NCI-H524 (cell line): Measurements from ENCODE around the gene TMEM273.

Experiments used
- DNase-seq, 2 experiments: peaks; one replicate each; lab custom pipeline; 2025; lab: John Stamatoyannopoulos, UW

TMEM273 gene

DNA sequence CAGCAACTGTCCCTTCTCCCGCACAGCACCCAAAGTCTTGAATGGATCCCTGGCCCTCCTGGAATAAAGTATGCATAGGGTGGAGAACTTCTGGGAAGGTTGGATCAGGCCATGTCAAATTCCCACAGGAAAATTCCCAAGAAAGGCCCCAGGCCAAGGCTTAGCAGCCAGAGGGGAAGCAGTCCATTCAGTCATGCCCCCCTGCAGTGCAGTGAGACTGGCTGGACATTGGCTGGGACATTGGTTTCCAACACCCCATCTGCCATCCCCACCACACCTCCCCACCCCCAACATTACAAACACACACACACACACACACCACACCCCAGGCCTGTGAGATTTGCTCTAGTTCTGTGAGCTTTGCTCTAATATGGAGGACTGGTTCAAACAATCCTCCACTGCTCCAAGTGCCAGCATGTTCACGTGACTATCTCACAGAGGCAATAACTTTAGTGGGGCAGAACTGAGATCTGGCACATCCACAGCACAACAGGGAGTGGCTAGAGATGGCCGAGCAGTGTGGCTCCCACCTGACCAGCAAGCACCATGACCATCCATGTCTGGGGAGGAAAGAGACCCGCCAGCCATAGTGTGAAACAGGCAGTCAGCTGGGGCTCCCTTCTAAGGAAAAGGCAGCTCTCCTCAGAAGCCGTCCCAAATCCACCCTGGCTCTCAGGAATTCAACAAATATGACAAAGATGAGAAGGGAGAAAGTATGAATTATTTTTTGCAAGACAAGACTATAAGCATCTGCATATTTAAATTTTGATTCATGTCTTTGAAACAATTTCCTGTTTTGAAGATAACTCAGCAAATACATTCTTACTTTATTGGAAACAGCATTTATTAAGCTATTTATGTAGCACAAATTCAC is 47.6 kb downstream of the TMEM273 start:
- no peak for DNase-seq

- no peak for DNase-seq
Measured at GRCh38 chr10:49139846-49140195, 48.4 kb downstream of the TMEM273 start.

- no peak for DNase-seq
Measured at GRCh38 chr10:49139028-49139845, 49.0 kb downstream of the TMEM273 start.

DNA sequence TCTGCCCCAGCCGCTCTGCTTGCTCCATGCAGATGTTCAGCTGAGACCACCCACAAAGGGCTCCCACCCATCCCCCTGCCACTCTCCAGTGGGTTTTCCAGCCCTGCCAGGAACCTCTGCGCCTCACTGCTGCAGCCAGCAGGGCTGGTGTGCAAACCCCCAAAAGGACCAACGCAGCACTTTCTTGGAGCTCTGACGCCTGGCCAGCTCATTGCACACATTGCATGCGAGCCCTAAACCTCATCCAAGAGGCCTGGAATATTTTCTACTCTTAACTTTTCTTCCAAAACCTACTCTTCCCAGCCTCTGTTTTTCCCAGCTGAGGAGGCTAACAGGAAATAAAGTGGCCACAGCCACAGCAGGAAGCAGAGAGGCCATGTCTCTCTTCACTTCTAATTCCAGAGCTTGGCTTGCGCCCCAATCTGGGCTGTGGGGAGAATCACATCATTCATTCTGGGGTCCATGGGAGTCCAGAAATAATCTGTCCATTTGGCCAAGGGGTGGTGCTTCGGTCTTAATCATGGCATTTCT is 49.8 kb downstream of the TMEM273 start:
- DNase-seq = no peak

GRCh38 chr10:49136525-49136924 is 51.7 kb downstream of the TMEM273 start:
- no peak for DNase-seq

DNA sequence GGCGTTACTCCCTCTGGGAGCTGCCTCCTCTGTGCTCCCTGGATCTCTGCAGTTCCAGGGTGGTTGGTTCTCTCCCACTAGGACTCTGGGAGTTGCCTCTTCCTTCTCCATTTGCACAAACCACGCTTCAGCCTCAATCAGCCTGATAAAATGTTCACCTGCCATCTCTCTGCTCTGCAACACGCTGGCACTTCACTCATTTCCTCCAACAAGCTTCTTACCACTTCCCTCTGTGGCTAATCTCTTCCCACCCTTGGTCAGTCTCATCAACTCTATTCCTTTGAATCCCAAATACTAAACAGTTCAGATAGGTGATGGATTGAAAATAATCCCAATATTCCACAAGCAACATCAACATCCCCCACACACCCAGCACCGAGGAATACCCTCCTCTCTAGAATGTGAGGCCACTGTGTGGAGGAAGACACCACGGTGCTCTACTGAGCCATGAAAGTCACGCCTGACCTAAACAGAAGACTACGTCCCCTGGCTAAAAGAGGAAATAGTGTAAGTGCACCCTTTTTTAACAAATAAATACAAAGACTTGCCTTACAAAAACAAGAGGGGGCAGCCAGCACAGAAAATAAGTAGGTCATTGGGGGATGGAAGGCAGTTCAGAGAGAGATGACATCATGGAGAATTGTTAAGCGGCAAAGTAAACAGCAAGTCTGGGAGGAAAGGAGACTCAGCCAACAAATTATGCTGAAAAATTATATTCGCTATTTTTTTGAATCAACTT is 52.4 kb downstream of the TMEM273 start:
- DNase-seq = no peak

- no peak for DNase-seq
Measured at GRCh38 chr10:49134327-49134726, 53.9 kb downstream of the TMEM273 start.

DNA sequence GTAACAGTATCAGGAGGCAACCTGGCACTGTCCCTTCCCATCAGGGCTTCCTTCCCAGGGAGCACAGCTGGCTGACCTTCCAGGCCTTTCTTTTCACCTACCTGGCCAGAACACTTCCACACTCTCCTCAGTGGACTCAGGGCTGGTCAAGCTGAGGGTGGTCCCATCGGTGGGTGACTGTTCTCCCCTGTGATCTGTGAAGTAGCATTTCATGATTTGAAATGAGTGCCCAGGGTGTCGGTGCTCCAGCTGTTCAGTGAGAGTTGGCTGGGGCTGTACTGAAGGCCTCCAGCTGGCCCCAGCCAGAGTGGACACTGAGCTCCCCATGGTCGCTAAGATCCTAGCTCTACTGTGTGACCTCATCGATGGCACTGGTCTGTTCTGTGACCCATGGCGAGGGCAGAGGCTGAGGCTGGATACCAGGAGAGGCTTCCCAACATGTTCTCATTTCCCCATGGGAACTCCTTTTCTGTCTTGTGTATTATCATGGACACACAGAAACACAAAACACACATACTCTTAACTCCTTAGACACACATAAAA is 54.4 kb downstream of the TMEM273 start, which contains the start of gene FAM170B:
Gene FAM170B, minus strand, starts transcription at position 316 of the 543 bp plus-strand sequence. Its CDS starts 103 bp downstream, at position 213.
- no peak for DNase-seq

GRCh38 chr10:49132362-49132737 is 55.8 kb downstream of the TMEM273 start:
- no peak for DNase-seq

- no peak for DNase-seq
Measured at GRCh38 chr10:49131507-49132361, 56.5 kb downstream of the TMEM273 start.

DNA sequence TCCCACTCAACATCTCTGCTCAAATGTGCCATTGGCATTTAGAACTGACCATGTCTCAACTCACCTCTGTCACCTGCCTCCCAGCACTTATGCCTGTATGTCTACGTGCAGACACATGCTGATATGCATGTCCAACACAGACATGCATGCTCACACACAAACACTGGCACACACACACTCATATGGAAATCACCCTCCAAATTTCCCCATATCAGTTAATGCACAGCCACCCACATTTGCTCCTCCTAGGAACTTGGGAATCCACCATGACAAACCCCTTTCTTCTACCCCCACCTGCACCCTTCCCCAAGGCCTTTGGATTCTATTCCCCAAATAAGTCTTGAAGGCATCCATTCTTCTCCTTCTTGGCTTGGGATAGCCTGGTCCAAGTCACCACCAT is 58.8 kb downstream of the TMEM273 start:
- no peak for DNase-seq

DNA sequence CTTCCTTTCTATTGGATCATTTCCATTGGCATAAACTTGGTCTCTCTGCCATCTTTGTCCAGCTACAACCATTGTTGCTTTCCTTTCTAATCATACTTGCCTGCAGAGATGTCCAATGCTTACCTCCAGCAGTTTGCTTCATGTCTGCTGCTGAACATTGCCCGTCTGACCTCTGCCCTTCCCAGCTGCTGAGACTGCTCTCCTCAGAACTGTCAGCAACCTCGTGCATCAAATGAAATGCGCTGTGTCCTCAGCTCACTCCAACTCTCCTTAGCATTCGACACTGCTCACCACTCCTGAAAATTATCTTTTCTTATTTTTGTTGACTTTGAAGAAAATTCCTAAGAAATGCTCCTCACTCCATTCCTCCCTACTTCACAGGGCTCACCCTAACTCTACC is 59.3 kb downstream of the TMEM273 start:
- DNase-seq = no peak

DNA sequence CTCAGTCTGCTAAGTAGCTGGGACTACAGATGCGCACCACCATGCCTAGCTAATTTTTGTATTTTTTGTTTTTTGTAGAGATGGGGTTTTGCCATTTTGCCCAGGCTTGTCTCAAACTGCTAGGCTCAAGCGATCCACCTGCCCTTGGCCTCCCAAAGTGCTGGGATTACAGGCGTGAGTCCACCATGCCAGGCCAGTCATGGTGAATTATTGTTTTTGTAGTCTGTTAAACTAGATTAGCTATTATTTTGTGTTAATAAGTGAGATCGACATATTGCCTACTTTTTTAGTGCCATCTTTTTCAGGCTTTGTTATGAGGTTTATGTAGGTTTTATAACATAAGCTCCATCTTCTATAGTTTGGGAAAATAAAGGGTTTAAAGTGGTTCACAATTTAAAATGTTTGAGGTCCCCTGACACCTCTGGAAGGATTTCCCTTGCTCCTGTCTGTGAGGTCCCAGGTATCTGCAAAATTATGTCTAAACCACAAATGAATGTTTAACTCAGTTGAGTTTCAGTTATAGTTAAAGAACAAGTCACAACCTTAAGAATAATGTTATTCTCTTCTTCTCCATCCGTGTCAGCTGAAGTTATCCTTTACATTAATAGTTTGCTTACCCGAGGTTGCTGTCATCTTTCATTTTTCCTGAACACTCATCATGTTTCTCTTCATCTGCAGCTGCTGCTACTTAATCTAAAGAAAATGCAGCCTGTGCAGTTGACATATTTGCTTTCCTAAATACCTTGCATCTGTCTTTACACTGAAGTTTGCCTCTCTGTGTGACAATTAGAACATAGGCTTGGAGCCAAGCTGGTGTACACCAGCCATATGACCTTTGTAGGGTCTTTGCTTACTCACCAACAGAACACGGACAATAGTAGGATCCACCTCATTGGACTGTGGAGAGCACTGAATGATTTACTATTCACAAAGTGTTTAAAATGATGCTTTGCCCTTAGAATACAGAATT is 63.9 kb downstream of the TMEM273 start:
- no peak for DNase-seq

- no peak for DNase-seq
Measured at GRCh38 chr10:49120911-49121310, 67.3 kb downstream of the TMEM273 start.

GRCh38 chr10:49119746-49120145 is 68.4 kb downstream of the TMEM273 start:
- DNase-seq = no peak

DNA sequence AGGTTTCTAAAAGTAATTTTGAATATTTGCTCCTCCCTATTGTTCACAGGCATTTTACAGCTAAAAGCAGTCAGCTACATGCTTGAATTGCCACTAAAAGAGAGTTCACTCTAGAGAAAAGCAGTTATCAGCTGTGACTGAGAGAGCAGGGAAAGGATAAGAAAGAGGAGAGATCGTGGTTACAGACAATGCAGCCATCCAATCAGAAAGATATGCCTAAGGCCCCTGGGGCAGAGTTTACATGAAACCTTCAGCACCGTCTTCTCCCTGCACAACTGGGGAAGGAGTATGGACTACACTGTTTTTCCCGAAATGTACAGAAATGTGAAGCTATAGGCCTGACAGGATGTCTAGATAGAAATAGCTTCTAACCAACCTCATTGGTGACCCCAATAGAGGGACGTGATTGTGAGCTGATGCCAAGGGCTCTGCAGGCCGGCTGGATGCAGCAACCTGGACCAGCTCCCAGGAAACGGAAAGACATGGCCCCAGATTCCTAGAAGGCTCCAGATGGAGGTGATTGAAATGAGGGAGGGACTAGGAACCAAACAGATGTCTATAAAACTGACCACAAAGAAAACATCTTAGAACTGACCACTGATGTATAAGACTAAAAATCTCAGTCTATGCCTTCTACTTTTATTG is 69.6 kb downstream of the TMEM273 start:
- DNase-seq = no peak

DNA sequence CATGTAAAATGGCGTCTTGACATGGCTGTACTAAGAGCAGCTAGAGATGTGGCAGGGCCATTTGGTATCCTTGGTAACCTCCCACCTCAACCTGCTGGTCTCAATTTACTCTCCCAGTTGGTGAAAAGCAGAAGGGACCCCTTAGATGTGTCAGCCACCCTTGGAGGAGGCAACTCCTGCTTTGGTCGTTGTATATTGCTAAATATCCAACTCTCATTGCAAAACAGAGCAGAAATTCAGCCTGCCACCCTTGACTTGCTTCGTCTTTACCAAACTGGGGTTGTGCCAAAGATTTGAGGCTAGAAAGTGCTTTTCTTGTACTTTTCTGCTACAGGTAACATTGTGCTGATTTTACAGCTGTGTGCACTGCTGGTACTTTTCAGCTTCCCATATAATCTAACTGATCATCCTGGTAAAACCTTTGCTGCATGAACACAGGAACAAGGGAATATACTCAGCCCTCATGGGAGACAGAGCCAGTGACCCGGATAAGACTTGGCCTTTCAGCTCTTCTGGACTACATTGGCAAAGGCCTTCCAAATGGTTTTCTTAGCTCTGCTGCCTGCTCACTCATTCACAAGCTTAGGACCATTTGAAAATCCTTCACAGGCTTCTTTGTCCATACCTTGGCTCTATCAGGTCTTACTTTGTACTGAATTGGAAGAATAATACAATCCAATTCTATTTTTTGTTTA is 70.7 kb downstream of the TMEM273 start:
- DNase-seq = no peak

DNA sequence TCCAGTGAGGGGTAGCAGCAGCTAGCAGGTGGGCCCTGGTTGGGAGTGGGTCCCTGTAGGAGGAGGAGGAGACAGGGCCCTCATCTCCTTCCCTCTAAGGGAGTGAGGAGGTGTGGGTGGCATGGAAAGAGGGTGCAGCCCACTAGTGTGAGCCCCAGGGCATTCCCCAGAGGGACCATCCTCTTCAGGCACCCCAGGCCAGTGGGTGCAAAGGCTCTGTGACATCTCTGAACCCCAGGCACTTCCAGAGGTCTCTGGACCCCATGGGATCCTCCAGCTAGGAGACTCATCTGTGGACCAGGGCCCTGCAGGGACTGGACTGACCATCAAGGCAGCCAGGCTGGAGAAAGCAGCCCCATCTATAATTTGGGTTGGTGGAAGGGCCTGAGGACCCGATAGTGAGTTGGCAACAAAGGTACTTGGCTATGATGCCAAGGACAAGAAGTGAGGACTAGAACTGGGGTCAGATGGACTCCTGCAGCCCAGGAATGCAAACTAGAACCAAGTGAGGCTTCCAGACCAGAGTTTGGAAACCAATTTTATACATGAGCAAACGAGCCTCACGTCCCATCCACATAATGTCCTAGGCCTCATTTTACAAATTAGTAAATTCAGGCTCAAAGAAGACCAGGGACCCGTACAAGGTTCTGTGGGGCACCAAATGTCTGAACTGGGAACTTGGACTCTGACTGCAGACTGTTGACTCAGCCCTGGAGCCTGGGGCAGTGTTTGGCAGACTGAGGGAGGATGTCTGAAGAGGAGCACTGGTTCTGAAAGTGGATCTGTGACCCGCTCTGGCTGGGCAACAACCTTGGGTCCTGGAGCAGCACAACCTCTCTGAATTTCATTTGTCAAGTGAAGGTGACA is 71.4 kb downstream of the TMEM273 start:
- DNase-seq = no peak
